DMS 273 (cell line): Measurements from ENCODE around the gene UST.

Experiments
- DNase-seq: peaks from one replicate; lab custom pipeline; 2025; ENCODE audit not compliant: unreplicated experiment; lab: John Stamatoyannopoulos, UW

UST gene

GRCh38 chr6:148746363-148747144, at the start of gene UST:
Gene UST (plus strand): TSS chr6:148747030. CDS start chr6:148747431, 401 bp downstream.
- DNase-seq, result peak; percentile 97

DNA sequence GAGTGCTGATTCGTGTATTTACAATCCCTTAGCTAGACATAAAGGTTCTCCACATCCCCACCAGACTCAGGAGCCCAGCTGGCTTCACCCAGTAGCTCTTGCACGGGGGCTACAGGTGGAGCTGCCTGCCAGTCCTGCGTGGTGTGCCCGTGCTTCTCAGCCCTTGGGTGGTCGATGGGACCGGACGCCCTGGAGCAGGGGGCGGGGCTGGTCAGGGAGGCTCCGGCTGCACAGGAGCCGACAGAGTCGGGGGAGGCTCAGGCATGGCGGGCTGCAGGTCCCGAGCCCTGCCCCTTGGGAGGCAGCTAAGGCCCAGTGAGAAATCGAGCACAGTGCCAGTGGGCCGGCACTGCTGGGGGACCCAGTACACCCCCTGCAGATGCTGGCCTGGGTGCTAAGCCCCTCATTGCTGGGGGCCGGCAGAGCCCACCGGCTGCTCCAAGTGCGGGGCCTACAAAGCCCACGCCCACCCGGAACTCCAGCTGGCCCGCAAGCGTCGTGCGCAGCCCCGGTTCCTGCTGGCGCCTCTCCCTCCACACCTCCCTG, 48.9 kb upstream of the UST start:
- DNase-seq, result no peak

GRCh38 chr6:148698671-148699180, 48.1 kb upstream of the UST start:
- DNase-seq, result no peak

GRCh38 chr6:148700047-148700715, 46.6 kb upstream of the UST start:
- no peak for DNase-seq

DNA sequence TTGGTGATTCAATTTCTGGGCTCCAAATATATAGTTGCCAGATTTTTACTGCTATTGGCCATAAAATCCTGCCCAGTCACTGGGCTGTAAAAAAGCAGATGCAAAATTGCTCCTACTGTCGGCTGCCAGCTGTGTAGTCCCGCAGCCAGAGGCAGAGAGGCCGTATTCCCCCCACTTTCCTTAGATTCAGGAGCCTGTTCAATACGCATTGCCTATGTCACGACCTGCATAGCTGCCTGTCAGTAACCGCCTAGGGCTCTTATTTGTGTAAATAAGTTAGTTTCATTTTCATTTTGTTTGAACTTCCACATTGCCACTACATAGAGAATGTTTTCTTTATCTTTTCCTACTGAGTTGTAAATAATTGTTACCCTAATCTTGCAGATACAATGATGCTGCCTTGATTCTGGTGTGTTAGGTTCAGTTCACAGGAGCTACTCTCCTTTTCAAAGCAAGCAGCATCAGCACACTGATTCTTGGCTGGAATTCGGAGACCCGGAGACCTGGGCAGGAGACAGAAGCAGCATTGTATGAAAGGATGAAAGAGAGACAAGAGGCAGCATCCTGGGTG, 46.0 kb upstream of the UST start:
- peak; percentile 43 for DNase-seq

GRCh38 chr6:148701375-148701774, 45.5 kb upstream of the UST start:
- DNase-seq, result no peak

GRCh38 chr6:148703900-148704299, 42.9 kb upstream of the UST start:
- DNase-seq, result no peak

DNA sequence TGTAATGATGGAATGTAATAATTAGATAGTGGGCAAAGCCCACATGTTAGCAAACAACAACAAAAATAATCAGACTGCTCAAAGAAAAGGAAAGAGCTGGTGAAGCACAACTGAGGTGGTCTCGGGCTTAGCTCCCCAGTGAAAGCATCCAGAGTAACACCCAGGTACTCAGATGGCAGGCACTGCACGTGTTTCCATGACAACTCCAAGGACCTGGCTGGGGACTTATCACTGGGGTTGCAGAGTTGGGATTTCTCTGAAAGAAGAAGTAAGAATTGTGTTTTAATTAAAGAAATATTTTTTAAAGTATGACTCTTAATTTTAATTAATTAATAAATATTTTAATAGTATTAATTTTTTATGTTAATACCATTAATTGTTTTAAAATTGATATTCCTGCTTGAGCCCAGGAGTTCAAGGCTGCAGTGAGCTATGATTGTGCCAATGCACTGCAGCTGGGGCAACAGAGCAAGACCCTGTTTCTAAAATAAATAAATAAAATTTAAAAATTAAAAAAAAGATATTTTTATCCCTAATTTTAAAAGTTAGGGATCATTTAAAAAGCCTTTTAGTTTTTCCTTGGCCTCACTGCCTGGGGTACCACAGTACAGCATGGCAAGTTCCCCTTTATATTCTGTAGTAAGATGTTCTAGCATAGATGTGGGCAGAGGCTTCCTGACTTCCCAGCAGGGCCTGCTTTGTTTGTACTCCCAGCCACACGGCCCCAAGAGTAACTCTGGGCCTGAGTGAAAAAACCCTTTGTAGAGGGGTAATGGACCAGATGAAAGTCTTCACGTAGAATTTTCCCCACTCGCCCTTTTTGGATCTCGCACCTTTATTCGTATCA, 42.2 kb upstream of the UST start:
- no peak for DNase-seq

DNA sequence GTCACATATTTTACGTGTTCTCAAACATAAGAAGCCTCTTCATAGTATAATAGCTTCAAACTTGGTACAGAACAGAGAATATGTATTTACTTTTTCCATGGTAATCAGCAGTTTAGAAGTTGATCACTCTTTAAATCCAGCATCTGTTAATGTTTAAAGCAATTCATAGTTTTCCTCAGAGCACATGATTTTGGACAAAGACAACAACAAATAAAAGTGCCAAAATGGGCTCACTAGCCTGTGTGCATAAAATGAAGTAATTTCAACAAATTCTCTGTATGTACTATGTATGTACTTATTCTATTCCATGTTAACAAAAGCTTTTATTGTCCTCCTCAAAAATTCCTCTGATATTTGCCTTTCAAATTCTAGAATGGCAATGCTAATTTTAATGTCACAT, 38.1 kb upstream of the UST start:
- no peak for DNase-seq

- DNase-seq, result no peak
These were observed 37.3 kb upstream of the UST start for GRCh38 chr6:148709577-148709976.

DNA sequence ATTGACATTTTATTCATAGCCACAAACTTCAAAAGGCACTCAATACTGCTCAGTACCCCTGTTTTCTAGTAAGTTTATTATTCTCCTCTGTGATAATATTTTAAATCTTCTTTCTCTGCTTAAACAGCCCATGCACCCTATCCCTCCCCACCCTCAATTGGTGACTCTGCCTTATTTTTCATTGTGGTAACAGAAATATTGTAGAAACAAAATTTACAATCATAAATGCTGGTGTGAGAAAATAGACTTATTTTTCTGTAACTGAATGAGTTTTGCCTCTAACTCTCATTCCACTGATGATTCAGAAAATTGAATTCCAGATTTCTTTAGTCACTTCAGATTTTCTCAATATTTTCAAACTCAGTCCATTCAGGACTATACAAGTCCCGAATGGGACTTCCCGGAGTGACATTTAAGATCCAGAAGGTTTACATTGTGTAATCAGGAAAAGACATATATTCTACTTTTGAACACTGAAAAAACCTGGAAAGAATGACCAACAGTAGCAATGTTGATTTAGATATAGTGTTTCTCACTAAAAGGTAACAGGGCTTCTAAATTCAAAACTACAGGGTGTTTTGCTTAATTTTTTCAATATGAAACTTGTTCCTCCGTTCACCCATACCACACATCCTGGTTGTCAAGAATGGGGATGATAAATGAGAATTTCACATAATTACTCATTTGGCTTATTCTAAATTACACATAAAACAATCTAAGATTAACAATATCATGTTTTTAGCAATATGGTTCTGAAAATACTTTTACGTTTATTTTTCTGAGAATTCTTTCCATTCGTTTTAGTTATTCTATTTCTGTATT, 34.8 kb upstream of the UST start:
- no peak for DNase-seq

GRCh38 chr6:148713033-148713738, 33.6 kb upstream of the UST start:
- no peak for DNase-seq

DNA sequence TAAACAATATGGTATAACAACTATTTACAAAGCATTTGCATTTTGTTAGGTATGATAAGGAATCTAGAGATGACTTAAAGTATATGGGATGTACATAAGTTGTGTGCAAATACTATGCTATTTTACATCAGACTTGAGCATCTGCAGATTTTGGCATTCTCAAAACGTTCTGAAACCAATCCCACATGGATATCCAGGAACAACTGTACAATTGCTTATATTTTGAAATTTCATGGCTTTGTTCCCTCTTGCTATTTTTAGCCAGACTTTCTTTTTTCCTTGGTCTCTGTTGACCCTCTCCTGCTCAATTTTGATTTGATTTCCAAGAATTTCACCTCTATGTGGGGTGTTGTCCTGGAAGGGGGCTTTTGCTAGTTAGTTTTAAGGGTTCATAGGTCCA, 32.9 kb upstream of the UST start:
- no peak for DNase-seq

GRCh38 chr6:148716811-148717210, 30.0 kb upstream of the UST start:
- DNase-seq, result no peak

DNA sequence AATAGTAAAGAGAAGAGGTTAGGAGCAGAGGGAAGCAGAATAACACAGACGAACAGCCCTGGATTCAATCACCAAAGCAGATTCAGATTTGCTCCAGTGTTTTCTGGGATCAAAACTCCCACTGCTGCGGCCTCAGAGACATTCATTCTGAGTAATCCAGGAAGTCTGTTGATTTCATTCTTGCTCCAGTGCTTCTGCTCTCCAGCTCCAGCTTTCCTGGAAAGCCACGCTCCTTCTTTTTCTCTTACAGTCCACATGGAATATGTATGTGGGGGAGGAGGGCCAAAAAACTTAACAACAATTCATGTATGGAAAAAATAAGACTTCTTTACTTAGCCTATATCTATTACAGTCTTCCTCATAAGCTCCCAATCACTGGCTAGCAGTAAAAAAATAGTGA, 26.4 kb upstream of the UST start:
- no peak for DNase-seq

- no peak for DNase-seq
These were observed 25.9 kb upstream of the UST start for GRCh38 chr6:148720897-148721296.

GRCh38 chr6:148723484-148723883, 23.3 kb upstream of the UST start:
- no peak for DNase-seq

DNA sequence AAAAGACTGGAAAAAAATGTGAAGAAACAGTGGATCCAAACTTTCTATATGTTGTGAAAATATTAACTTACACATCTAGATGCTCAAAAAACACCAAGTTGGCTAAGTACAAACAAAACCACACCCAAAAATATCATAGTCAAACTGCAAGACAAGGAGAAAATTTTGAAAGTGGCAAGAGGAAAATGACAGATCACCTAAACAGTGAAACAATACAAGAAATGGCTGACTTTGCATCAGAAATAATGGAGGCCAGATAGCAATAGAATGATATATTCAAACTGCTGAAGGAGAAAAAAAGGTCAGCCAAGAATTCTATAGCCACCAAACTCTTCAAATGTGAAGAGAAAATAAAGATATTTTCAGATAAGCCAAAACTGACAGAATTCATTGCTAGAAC, 22.4 kb upstream of the UST start:
- DNase-seq, result no peak

DNA sequence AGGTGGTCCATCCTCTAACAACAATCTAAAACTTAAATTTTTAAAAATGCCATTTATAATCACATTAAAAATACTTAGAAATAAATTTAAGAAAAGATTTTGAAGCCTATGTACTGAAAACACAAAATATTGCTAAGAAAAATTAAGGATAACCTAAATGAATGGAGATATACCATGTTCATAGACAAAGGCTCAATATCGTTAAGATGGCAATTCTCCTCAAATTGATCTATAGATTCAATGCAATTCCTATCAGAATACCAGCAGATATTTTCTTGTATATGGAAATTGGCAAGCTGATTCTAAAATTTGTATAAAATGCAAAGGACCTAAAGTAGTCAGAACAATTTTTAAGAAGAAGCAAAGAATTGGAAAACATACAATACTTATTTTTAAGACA, 19.7 kb upstream of the UST start:
- DNase-seq, result no peak
